Measurements from ENCODE around the gene KCNQ5.

Gene KCNQ5

DNA sequence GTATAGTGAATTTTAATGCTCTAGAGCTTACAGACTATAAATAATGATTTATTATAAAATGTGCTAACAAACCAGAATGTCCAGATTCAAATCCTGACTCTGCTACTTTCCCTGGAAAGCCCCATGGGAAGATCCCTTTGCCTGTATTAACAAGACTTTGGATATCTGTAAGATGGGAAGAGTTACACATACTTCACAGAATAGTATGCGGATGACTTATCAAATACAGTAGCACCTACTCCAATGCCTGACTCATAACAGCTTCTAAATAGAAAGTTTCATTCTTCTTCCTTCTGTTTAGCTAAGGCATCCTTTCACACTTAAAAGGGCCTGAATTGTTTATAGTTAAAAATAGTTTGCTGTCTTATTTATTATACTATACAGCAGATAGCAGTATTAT lies 166.3 kb downstream of the KCNQ5 start:
- H3K4me3 ChIP-seq (ENCODE audit: severe bottlenecking), result no peak overlapping the region
- peak; percentile 75 for ATAC-seq (ENCODE audit: low read depth)
- no peaks in the 10 kb centered on the region for H3K27me3 ChIP-seq (ENCODE audit: insufficient read depth, poor library complexity, severe bottlenecking)
- TF ChIP-seq, protein P1, sequence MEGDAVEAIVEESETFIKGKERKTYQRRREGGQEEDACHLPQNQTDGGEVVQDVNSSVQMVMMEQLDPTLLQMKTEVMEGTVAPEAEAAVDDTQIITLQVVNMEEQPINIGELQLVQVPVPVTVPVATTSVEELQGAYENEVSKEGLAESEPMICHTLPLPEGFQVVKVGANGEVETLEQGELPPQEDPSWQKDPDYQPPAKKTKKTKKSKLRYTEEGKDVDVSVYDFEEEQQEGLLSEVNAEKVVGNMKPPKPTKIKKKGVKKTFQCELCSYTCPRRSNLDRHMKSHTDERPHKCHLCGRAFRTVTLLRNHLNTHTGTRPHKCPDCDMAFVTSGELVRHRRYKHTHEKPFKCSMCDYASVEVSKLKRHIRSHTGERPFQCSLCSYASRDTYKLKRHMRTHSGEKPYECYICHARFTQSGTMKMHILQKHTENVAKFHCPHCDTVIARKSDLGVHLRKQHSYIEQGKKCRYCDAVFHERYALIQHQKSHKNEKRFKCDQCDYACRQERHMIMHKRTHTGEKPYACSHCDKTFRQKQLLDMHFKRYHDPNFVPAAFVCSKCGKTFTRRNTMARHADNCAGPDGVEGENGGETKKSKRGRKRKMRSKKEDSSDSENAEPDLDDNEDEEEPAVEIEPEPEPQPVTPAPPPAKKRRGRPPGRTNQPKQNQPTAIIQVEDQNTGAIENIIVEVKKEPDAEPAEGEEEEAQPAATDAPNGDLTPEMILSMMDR (IDR thresholded peaks at IDR 0.05; ENCODE audit: poor library complexity, severe bottlenecking), result no peak
- DNase-seq (ENCODE audit: low spot score), result no peak
- H3K9me3 ChIP-seq (ENCODE audit: severe bottlenecking), result no peaks in the 10 kb centered on the region
- peaks cover 43% of the 10 kb centered on the region for H3K4me1 ChIP-seq (ENCODE audit: insufficient read depth, poor library complexity, severe bottlenecking)
- H3K27ac ChIP-seq (ENCODE audit: poor library complexity, severe bottlenecking), result peak overlapping the region; percentile 97
- no peaks in the 10 kb centered on the region for H3K36me3 ChIP-seq (ENCODE audit: low read depth)

DNA sequence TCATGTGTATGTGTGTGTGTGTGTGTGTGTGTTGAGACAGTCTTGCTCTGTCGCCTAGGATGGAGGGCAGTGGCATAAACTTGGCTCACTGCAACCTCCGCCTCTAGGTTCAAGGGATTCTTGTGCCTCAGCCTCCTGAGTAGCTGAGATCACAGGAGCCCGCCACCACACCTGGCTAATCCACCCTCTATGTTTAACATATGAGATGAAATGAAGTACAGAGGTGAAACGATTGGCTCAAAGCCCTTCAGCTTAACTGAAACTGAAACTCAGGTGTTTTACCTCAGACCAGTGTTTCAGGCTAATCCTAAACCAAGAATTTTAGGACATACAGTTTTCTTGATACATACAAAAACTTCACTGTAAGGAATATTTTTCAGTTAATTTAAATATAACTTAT lies 167.3 kb downstream of the KCNQ5 start:
- Histone ChIP-seq H3K27ac (ENCODE audit: poor library complexity, severe bottlenecking) (peak overlapping the region; percentile 97), H3K36me3 (ENCODE audit: low read depth) (no peaks in the 10 kb centered on the region), H3K27me3 (ENCODE audit: insufficient read depth, poor library complexity, severe bottlenecking) (no peaks in the 10 kb centered on the region), H3K4me3 (ENCODE audit: severe bottlenecking) (no peak overlapping the region), H3K4me1 (ENCODE audit: insufficient read depth, poor library complexity, severe bottlenecking) (peaks cover 34% of the 10 kb centered on the region), H3K9me3 (ENCODE audit: severe bottlenecking) (no peaks in the 10 kb centered on the region)
- ATAC-seq (ENCODE audit: low read depth), result no peak
- TF ChIP-seq, protein P1 (IDR thresholded peaks at IDR 0.05; ENCODE audit: poor library complexity, severe bottlenecking), result no peak
- DNase-seq (ENCODE audit: low spot score), result no peak

DNA sequence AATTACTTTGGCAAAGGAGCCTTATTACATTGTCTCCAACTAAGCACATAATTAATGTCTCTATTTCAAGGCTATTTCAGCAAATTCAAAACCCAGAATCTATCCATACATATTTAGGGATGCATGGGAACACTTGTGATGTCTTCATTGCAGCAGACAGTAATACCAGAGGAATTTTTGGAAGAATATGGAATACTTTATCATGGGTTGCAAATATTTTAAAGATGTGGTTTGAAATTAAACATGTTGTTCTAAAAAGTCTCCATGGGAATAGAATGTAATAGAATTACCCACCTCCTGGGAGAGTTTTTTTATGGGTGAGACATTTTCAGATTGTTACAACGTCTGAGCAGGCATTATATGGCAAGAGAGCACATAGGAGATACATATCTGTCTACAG lies 170.8 kb downstream of the KCNQ5 start:
- no peaks in the 10 kb centered on the region for H3K27me3 ChIP-seq (ENCODE audit: insufficient read depth, poor library complexity, severe bottlenecking)
- H3K27ac ChIP-seq (ENCODE audit: poor library complexity, severe bottlenecking), result no peak overlapping the region
- no peaks in the 10 kb centered on the region for H3K9me3 ChIP-seq (ENCODE audit: severe bottlenecking)
- TF ChIP-seq, protein P1 (IDR thresholded peaks at IDR 0.05; ENCODE audit: poor library complexity, severe bottlenecking), result no peak
- ATAC-seq (ENCODE audit: low read depth) (no peak), DNase-seq (ENCODE audit: low spot score) (no peak)
- peaks cover 16% of the 10 kb centered on the region for H3K4me1 ChIP-seq (ENCODE audit: insufficient read depth, poor library complexity, severe bottlenecking)
- H3K36me3 ChIP-seq (ENCODE audit: low read depth), result no peaks in the 10 kb centered on the region
- no peak overlapping the region for H3K4me3 ChIP-seq (ENCODE audit: severe bottlenecking)

DNA sequence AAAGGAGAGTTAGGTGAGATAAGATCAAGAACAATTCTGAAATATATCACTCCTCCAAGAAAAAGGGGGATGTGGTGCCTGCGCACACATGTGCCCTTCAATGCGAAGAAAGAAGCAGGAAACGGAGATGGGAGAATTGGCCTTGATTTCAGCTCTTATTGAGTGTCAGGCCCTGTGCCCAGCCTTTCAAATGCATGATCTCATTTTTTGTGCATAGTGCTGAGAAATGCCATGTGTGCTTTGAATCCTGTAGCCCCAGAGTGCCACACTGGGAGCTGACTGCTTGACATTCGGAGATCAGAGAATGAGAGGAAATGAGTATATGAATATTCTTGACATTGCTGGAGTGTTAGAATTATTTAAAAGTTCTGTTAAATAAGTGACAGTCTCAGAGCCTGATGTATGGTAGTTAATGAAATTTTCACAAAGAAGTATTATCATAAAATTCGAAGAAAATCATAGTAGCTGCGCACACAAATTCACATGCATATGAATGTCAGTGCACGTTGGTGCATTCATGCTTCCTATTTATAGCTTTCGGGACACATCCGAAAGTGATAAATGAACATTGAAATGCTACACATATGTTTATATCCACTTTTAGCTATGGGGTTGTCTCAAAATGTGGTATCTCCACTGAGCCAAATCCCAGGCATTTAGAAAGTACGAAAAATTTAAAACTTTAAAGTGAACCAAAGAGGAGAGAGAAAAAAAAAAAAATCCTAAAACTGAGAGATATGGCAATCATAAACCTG lies 172.0 kb downstream of the KCNQ5 start:
- Histone ChIP-seq H3K4me3 (ENCODE audit: severe bottlenecking) (no peak overlapping the region), H3K9me3 (ENCODE audit: severe bottlenecking) (no peaks in the 10 kb centered on the region), H3K4me1 (ENCODE audit: insufficient read depth, poor library complexity, severe bottlenecking) (peaks cover 12% of the 10 kb centered on the region), H3K36me3 (ENCODE audit: low read depth) (no peaks in the 10 kb centered on the region), H3K27me3 (ENCODE audit: insufficient read depth, poor library complexity, severe bottlenecking) (no peaks in the 10 kb centered on the region), H3K27ac (ENCODE audit: poor library complexity, severe bottlenecking) (no peak overlapping the region)
- ATAC-seq (ENCODE audit: low read depth), result no peak
- TF ChIP-seq, protein P1 (IDR thresholded peaks at IDR 0.05; ENCODE audit: poor library complexity, severe bottlenecking), result no peak
- DNase-seq (ENCODE audit: low spot score), result no peak

DNA sequence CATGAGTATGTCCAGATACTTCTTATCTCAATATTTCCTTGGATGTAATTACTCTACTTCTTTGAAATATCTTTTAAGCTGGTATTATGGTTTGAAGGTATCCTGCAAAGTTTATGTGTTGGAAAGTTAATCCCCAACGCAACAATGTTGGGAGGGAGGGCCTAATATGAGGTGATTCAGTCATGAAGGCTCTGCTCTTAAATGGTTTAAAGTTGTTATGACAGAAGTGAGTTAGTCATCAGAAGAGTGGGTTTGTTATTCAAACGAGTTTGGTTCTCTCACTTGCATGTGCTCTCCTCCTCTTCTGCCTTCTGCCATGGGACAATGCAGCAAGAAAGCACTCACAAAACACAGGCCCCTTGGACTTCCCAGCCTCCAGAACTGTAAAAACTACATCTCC lies 176.3 kb downstream of the KCNQ5 start:
- no peak overlapping the region for H3K27ac ChIP-seq (ENCODE audit: poor library complexity, severe bottlenecking)
- H3K36me3 ChIP-seq (ENCODE audit: low read depth), result no peaks in the 10 kb centered on the region
- ATAC-seq (ENCODE audit: low read depth) (peak; percentile 87), DNase-seq (ENCODE audit: low spot score) (no peak)
- no peaks in the 10 kb centered on the region for H3K27me3 ChIP-seq (ENCODE audit: insufficient read depth, poor library complexity, severe bottlenecking)
- H3K4me1 ChIP-seq (ENCODE audit: insufficient read depth, poor library complexity, severe bottlenecking), result peaks cover 8% of the 10 kb centered on the region
- TF ChIP-seq, protein P1 (IDR thresholded peaks at IDR 0.05; ENCODE audit: poor library complexity, severe bottlenecking), result no peak
- no peak overlapping the region for H3K4me3 ChIP-seq (ENCODE audit: severe bottlenecking)
- no peaks in the 10 kb centered on the region for H3K9me3 ChIP-seq (ENCODE audit: severe bottlenecking)

Data from RWPE2 (cell line).